Activated CD8-positive, alpha-beta T cell treated with anti-CD3 and anti-CD28 coated beads, Interleukin-2, amount 10 ng/mL, durations not matched to agents 7 days and 5 days (primary cell): ENCODE measurements around the gene MMP3. TPM values are rescaled to one million over a fixed set of nuclear protein-coding genes. Genes with fewer than 3 reads are reported as not detected.

Experiments used
- ATAC-seq: fragments of 150-1000 bp; cut with Tn5 transposase; one replicate; pipeline ENCODE4 v1.10.0; 2021; ENCODE audit warnings: moderate library complexity
- CTCF ChIA-PET: fragments of 350-600 bp; sonication (Branson Sonifier 250); formaldehyde crosslinking; loops from one replicate; lab custom pipeline; 2021; ENCODE audit warnings: antibody characterized with exemption; lab: Charles Lee
- POLR2A ChIA-PET: fragments of 350-600 bp; sonication (Branson Sonifier 250); formaldehyde crosslinking; loops from one replicate; lab custom pipeline; 2021; ENCODE audit warnings: antibody characterized with exemption; lab: Charles Lee
- DNase-seq: peaks from one replicate; pipeline ENCODE4 v3.0.0-alpha.2; 2020
- H3K27ac Mint-ChIP-seq: one replicate; pipeline ENCODE4 v1.8.0; 2021; ENCODE audit warnings: mild to moderate bottlenecking, mixed read lengths
- H3K27me3 Mint-ChIP-seq: one replicate; pipeline ENCODE4 v1.8.0; 2021; ENCODE audit warnings: low read depth, mixed read lengths
- H3K36me3 Mint-ChIP-seq: one replicate; pipeline ENCODE4 v1.8.0; 2021; ENCODE audit warnings: low read depth, mixed read lengths
- H3K4me1 Mint-ChIP-seq: one replicate; pipeline ENCODE4 v1.8.0; 2021; ENCODE audit warnings: low read depth, mixed read lengths
- H3K4me3 Mint-ChIP-seq: one replicate; pipeline ENCODE4 v1.8.0; 2021; ENCODE audit warnings: mild to moderate bottlenecking, mixed read lengths
- H3K9me3 Mint-ChIP-seq: one replicate; pipeline ENCODE4 v1.8.0; 2022; ENCODE audit warnings: mixed read lengths; ENCODE audit not compliant: insufficient read depth
- total RNA-seq, 2 experiments: library from RNA; stranded (reverse); gene quantifications; one replicate each; pipeline ENCODE4 v1.2.3, GENCODE V29; 2021

MMP3 gene
- total RNA-seq, 2 experiments from 2014 or later, result not detected

- POLR2A ChIA-PET, result no interaction called here
Observed at GRCh38 chr11:102853055-102853454, 9.6 kb upstream of the MMP3 start.

GRCh38 chr11:102850973-102851745, 7.8 kb upstream of the MMP3 start:
- DNase-seq (no peak), ATAC-seq (no peak)
- Mint-ChIP-seq H3K4me1 (no peaks in the 10 kb centered on the region), H3K9me3 (no peaks in the 10 kb centered on the region), H3K4me3 (no peak overlapping the region), H3K27ac (no peak overlapping the region), H3K36me3 (no peaks in the 10 kb centered on the region), H3K27me3 (no peaks in the 10 kb centered on the region)
- POLR2A ChIA-PET, result no interaction called here
- CTCF ChIA-PET, result no interaction called here

More at GRCh38 chr11:102853055-102853454, 9.6 kb upstream of the MMP3 start:
- Mint-ChIP-seq H3K27ac (no peak overlapping the region), H3K4me1 (no peaks in the 10 kb centered on the region), H3K27me3 (no peaks in the 10 kb centered on the region), H3K36me3 (no peaks in the 10 kb centered on the region), H3K9me3 (no peaks in the 10 kb centered on the region), H3K4me3 (no peak overlapping the region)
- CTCF ChIA-PET, result no interaction called here
- ATAC-seq (no peak), DNase-seq (no peak)

- DNase-seq (no peak), ATAC-seq (no peak)
- CTCF ChIA-PET, result no interaction called here
- no peak overlapping the region for H3K27ac Mint-ChIP-seq
- no peaks in the 10 kb centered on the region for H3K9me3 Mint-ChIP-seq
- POLR2A ChIA-PET, result no interaction called here
- no peaks in the 10 kb centered on the region for H3K4me1 Mint-ChIP-seq
- H3K36me3 Mint-ChIP-seq, result no peaks in the 10 kb centered on the region
- H3K4me3 Mint-ChIP-seq, result no peak overlapping the region
- H3K27me3 Mint-ChIP-seq, result no peaks in the 10 kb centered on the region
Observed at GRCh38 chr11:102849311-102849710, 5.9 kb upstream of the MMP3 start.

- ChIA-PET POLR2A (no interaction called here), CTCF (no interaction called here)
- H3K4me3 Mint-ChIP-seq, result no peak overlapping the region
- H3K27ac Mint-ChIP-seq, result no peak overlapping the region
- no peaks in the 10 kb centered on the region for H3K4me1 Mint-ChIP-seq
- H3K9me3 Mint-ChIP-seq, result no peaks in the 10 kb centered on the region
- DNase-seq, result no peak
- H3K27me3 Mint-ChIP-seq, result no peaks in the 10 kb centered on the region
- H3K36me3 Mint-ChIP-seq, result no peaks in the 10 kb centered on the region
- no peak for ATAC-seq
Observed at GRCh38 chr11:102846292-102846691, 2.9 kb upstream of the MMP3 start.

GRCh38 chr11:102842930-102843329, 479 bp downstream of the MMP3 start:
- CTCF ChIA-PET, result interaction anchor here (0.6 kb wide), 1 partner anchor 661 kb away, joined by 3 read pairs; no protein-coding TSS in a partner anchor
- no peak overlapping the region for H3K4me3 Mint-ChIP-seq
- ATAC-seq (no peak), DNase-seq (no peak)
- H3K9me3 Mint-ChIP-seq, result no peaks in the 10 kb centered on the region
- H3K4me1 Mint-ChIP-seq, result no peaks in the 10 kb centered on the region
- no peaks in the 10 kb centered on the region for H3K36me3 Mint-ChIP-seq
- H3K27ac Mint-ChIP-seq, result no peak overlapping the region
- POLR2A ChIA-PET, result no interaction called here
- H3K27me3 Mint-ChIP-seq, result no peaks in the 10 kb centered on the region

GRCh38 chr11:102840018-102840417, 3.4 kb downstream of the MMP3 start:
- Mint-ChIP-seq H3K4me3 (no peak overlapping the region), H3K9me3 (no peaks in the 10 kb centered on the region), H3K4me1 (no peaks in the 10 kb centered on the region), H3K27ac (no peak overlapping the region), H3K36me3 (no peaks in the 10 kb centered on the region), H3K27me3 (no peaks in the 10 kb centered on the region)
- ChIA-PET POLR2A (no interaction called here), CTCF (no interaction called here)
- DNase-seq, result no peak
- ATAC-seq, result no peak

GRCh38 chr11:102837646-102838045, 5.8 kb downstream of the MMP3 start:
- H3K4me1 Mint-ChIP-seq, result no peaks in the 10 kb centered on the region
- H3K9me3 Mint-ChIP-seq, result no peaks in the 10 kb centered on the region
- H3K4me3 Mint-ChIP-seq, result no peak overlapping the region
- DNase-seq (no peak), ATAC-seq (no peak)
- no peaks in the 10 kb centered on the region for H3K36me3 Mint-ChIP-seq
- POLR2A ChIA-PET, result no interaction called here
- CTCF ChIA-PET, result no interaction called here
- H3K27me3 Mint-ChIP-seq, result peaks cover 3% of the 10 kb centered on the region
- no peak overlapping the region for H3K27ac Mint-ChIP-seq

GRCh38 chr11:102837156-102837555, 6.3 kb downstream of the MMP3 start:
- Mint-ChIP-seq H3K27ac (no peak overlapping the region), H3K36me3 (no peaks in the 10 kb centered on the region), H3K4me3 (no peak overlapping the region), H3K27me3 (peaks cover 6% of the 10 kb centered on the region), H3K4me1 (no peaks in the 10 kb centered on the region), H3K9me3 (no peaks in the 10 kb centered on the region)
- ChIA-PET POLR2A (no interaction called here), CTCF (no interaction called here)
- DNase-seq (no peak), ATAC-seq (no peak)

- Mint-ChIP-seq H3K27me3 (peaks cover 11% of the 10 kb centered on the region), H3K9me3 (no peaks in the 10 kb centered on the region), H3K36me3 (no peaks in the 10 kb centered on the region), H3K27ac (no peak overlapping the region), H3K4me1 (no peaks in the 10 kb centered on the region), H3K4me3 (no peak overlapping the region)
- ChIA-PET POLR2A (no interaction called here), CTCF (no interaction called here)
- no peak for ATAC-seq
- no peak for DNase-seq
Observed at GRCh38 chr11:102836290-102836875, 7.0 kb downstream of the MMP3 start.

GRCh38 chr11:102833731-102834130, 9.7 kb downstream of the MMP3 start:
- no peaks in the 10 kb centered on the region for H3K4me1 Mint-ChIP-seq
- ChIA-PET POLR2A (no interaction called here), CTCF (no interaction called here)
- no peak for ATAC-seq
- H3K9me3 Mint-ChIP-seq, result no peaks in the 10 kb centered on the region
- no peak for DNase-seq
- H3K36me3 Mint-ChIP-seq, result no peaks in the 10 kb centered on the region
- H3K27me3 Mint-ChIP-seq, result peaks cover 24% of the 10 kb centered on the region
- no peak overlapping the region for H3K4me3 Mint-ChIP-seq
- H3K27ac Mint-ChIP-seq, result no peak overlapping the region

GRCh38 chr11:102832612-102833011, 10.8 kb downstream of the MMP3 start:
- Mint-ChIP-seq H3K36me3 (no peaks in the 10 kb centered on the region), H3K9me3 (no peaks in the 10 kb centered on the region), H3K27me3 (peaks cover 24% of the 10 kb centered on the region), H3K4me1 (no peaks in the 10 kb centered on the region), H3K4me3 (no peak overlapping the region), H3K27ac (no peak overlapping the region)
- ATAC-seq (no peak), DNase-seq (no peak)
- ChIA-PET CTCF (no interaction called here), POLR2A (no interaction called here)

GRCh38 chr11:102831489-102832440, 11.6 kb downstream of the MMP3 start:
- Mint-ChIP-seq H3K36me3 (no peaks in the 10 kb centered on the region), H3K9me3 (no peaks in the 10 kb centered on the region), H3K4me1 (no peaks in the 10 kb centered on the region), H3K27ac (no peak overlapping the region), H3K4me3 (no peak overlapping the region), H3K27me3 (peaks cover 24% of the 10 kb centered on the region)
- ChIA-PET CTCF (interaction anchor here (1.1 to 3.0 kb wide), 2 partner anchors 24 to 109 kb away, joined by 5 to 13 read pairs; no protein-coding TSS in a partner anchor), POLR2A (no interaction called here)
- ATAC-seq (no peak), DNase-seq (peak; percentile 23)
